HL-60 (cell line): ENCODE measurements around the gene NPEPL1.

ENCODE experiments used
- DNase-seq, 2 experiments: peaks; one replicate each; pipeline ENCODE4 v3.0.0-alpha.2; 2010 to 2020; ENCODE audit warnings: low read depth in 1 of 2, low spot score in 1 of 2
- H3K27ac ChIP-seq: fragments of 250-450 bp; sonication (Bioruptor Pico); replicated peaks from 2 replicates; pipeline ENCODE4 v1.5.1; 2020; ENCODE audit warnings: mild to moderate bottlenecking, moderate library complexity
- H3K27me3 ChIP-seq: fragments of 250-450 bp; sonication (Bioruptor Pico); 2 replicates; pipeline ENCODE4 v1.5.1; 2021; ENCODE audit warnings: mild to moderate bottlenecking, moderate library complexity; ENCODE audit not compliant: insufficient read depth, poor library complexity, severe bottlenecking
- H3K4me3 ChIP-seq: replicated peaks from 2 replicates; pipeline ENCODE4 v1.5.1; 2011; ENCODE audit warnings: mild to moderate bottlenecking, control low read depth, low read length; ENCODE audit not compliant: insufficient read depth
- CTCF ChIP-seq: IDR thresholded peaks from one replicate; pipeline ENCODE4 v1.5.1; 2011; ENCODE audit warnings: low read length, control low read depth, inconsistent platforms; ENCODE audit not compliant: insufficient read depth
- GABPA ChIP-seq: IDR thresholded peaks from 2 replicates; pipeline ENCODE4 v1.6.1; 2012; ENCODE audit warnings: low read depth
- POLR2AphosphoS5 ChIP-seq: IDR thresholded peaks from 2 replicates; pipeline ENCODE4 v1.6.1; 2012; ENCODE audit warnings: low read depth
- REST ChIP-seq: IDR thresholded peaks from 2 replicates; pipeline ENCODE4 v1.6.1; 2012; ENCODE audit warnings: low read depth; ENCODE audit not compliant: insufficient replicate concordance
- SPI1 ChIP-seq: IDR thresholded peaks from 2 replicates; pipeline ENCODE4 v1.6.1; 2012; ENCODE audit warnings: low read depth, mild to moderate bottlenecking, borderline replicate concordance

NPEPL1 gene

DNA sequence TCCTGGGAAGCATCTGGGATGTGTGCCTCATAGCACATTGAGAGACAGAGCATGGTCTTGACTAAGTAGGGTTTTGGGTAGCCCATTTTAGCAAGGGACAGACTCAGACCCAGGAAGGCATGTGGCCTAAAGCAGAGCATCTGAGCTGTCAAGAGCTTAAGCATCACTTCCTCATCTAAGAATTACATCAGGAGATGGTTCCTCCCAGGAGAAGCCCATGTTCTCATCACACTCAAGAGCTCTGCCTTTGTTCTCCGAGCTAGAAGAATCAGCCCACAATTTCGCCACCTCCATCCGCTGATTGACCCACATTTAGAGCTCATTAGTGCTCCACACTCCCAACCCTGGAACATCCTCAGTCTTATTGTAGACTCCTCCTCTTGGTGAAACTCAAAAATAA is 68.3 kb downstream of the NPEPL1 start:
- TF ChIP-seq CTCF = no peak
- peak; percentile 44; the same call in 1 of the 2 replicates for TF ChIP-seq SPI1
- no peak overlapping the region for H3K4me3 ChIP-seq
- H3K27ac ChIP-seq = no peak overlapping the region
- H3K27me3 ChIP-seq = no peaks in the 10 kb centered on the region
- peak; percentile 6 to 67 for DNase-seq

GRCh38 chr20:58762120-58762519 is 69.5 kb downstream of the NPEPL1 start:
- H3K27me3 ChIP-seq = peaks cover 3% of the 10 kb centered on the region
- H3K27ac ChIP-seq = no peak overlapping the region
- TF ChIP-seq SPI1 = no peak
- TF ChIP-seq REST = no peak
- no peak for TF ChIP-seq GABPA
- no peak for TF ChIP-seq CTCF
- no peak for TF ChIP-seq POLR2AphosphoS5
- no peak for DNase-seq
- H3K4me3 ChIP-seq = no peak overlapping the region

DNA sequence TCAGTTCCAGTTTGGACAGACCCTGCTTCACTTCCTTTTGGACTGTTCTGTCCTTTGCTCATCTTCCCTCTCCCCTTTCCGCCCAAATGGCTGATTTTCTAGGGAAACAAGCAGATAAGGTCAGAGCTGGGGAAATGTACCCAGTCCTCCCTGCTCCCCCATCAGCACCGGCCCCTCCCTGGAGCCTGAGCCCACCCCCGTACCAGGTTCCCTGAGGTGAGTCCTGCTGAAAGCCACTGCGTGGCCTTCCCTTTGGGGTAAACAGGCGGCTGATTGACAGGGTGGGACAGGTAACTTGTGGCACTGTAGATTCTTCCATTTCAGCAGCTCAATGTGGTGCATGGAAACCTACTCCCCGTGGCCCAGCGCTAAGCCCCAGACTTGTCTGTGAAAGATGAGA is 70.5 kb downstream of the NPEPL1 start:
- peaks cover 3% of the 10 kb centered on the region for H3K27me3 ChIP-seq
- no peak overlapping the region for H3K27ac ChIP-seq
- TF ChIP-seq POLR2AphosphoS5 (no peak), CTCF (no peak), REST (no peak), GABPA (no peak), SPI1 (no peak)
- no peak for DNase-seq
- H3K4me3 ChIP-seq = no peak overlapping the region
